HepG2 (cell line): ENCODE data around the gene METRNL. TPM values are rescaled to one million over a fixed set of nuclear protein-coding genes. Genes with fewer than 3 reads are reported as not detected.

Experiments
- ARNT2 ChIP-seq: sonication (generic); formaldehyde crosslinking; IDR thresholded peaks from 2 replicates; pipeline ENCODE4 v1.8.0; 2022; ENCODE audit warnings: mild to moderate bottlenecking, low read depth, missing genetic modification reagents, moderate library complexity
- BCL3 ChIP-seq: sonication (generic); formaldehyde crosslinking; IDR thresholded peaks from 2 replicates; pipeline ENCODE4 v1.5.1; 2020; ENCODE audit warnings: mild to moderate bottlenecking, missing genetic modification reagents, moderate library complexity
- ESRRA ChIP-seq: sonication (generic); formaldehyde crosslinking; IDR thresholded peaks from 2 replicates; pipeline ENCODE4 v1.5.1; 2020; ENCODE audit warnings: mild to moderate bottlenecking, low read depth, missing genetic modification reagents
- LRRFIP1 ChIP-seq: sonication (generic); formaldehyde crosslinking; conservative IDR thresholded peaks from 2 replicates; pipeline ENCODE4 v1.4.0; 2020; ENCODE audit warnings: missing genetic modification reagents
- MLLT10 ChIP-seq: sonication (generic); formaldehyde crosslinking; IDR thresholded peaks from 2 replicates; pipeline ENCODE4 v1.4.0; 2020; ENCODE audit warnings: missing genetic modification reagents
- MLX ChIP-seq: IDR thresholded peaks from 2 replicates; pipeline ENCODE4 v1.6.1; 2016
- MZF1 ChIP-seq: sonication (generic); formaldehyde crosslinking; IDR thresholded peaks from 2 replicates; pipeline ENCODE4 v1.8.1; 2023; ENCODE audit warnings: mild to moderate bottlenecking, missing genetic modification reagents, borderline replicate concordance
- NRL ChIP-seq: sonication (generic); formaldehyde crosslinking; IDR thresholded peaks from 2 replicates; pipeline ENCODE4 v1.5.0; 2020; ENCODE audit warnings: missing genetic modification reagents, mild to moderate bottlenecking, moderate library complexity, borderline replicate concordance
- PCBP1 ChIP-seq: fragments of 200-400 bp; formaldehyde crosslinking; IDR thresholded peaks from 2 replicates; pipeline ENCODE4 v1.6.1; 2017; ENCODE audit warnings: mild to moderate bottlenecking, low read depth, low read length, borderline replicate concordance
- ZHX1 ChIP-seq: sonication (generic); formaldehyde crosslinking; IDR thresholded peaks from 2 replicates; pipeline ENCODE4 v1.8.1; 2022; ENCODE audit warnings: low read depth, mild to moderate bottlenecking, missing genetic modification reagents
- ZKSCAN1 ChIP-seq: fragments of 150-350 bp; IDR thresholded peaks from 2 replicates; pipeline ENCODE4 v1.6.1; 2014; ENCODE audit warnings: low read length
- ZNF224 ChIP-seq: sonication (generic); formaldehyde crosslinking; IDR thresholded peaks from 2 replicates; pipeline ENCODE4 v1.5.0; 2020; ENCODE audit warnings: mild to moderate bottlenecking, missing genetic modification reagents
- ZNF367 ChIP-seq: sonication (generic); formaldehyde crosslinking; IDR thresholded peaks from 2 replicates; pipeline ENCODE4 v1.4.0; 2020; ENCODE audit warnings: missing genetic modification reagents, borderline replicate concordance
- ZNF446 ChIP-seq: sonication (generic); formaldehyde crosslinking; IDR thresholded peaks from 2 replicates; pipeline ENCODE4 v1.5.0; 2020; ENCODE audit warnings: mild to moderate bottlenecking, missing genetic modification reagents
- ZNF451 ChIP-seq: sonication (generic); formaldehyde crosslinking; IDR thresholded peaks from 2 replicates; pipeline ENCODE4 v1.5.0; 2020; ENCODE audit warnings: mild to moderate bottlenecking, missing genetic modification reagents
- ZNF644 ChIP-seq: IDR thresholded peaks from 2 replicates; pipeline ENCODE4 v1.6.1; 2016; ENCODE audit warnings: low read depth
- ZNF746 ChIP-seq: sonication (generic); formaldehyde crosslinking; IDR thresholded peaks from 2 replicates; pipeline ENCODE4 v1.8.0; 2022; ENCODE audit warnings: mild to moderate bottlenecking, missing genetic modification reagents
- ZNF83 ChIP-seq: sonication (generic); formaldehyde crosslinking; IDR thresholded peaks from 2 replicates; pipeline ENCODE4 v1.4.0; 2020; ENCODE audit warnings: missing genetic modification reagents, mild to moderate bottlenecking, borderline replicate concordance
- ZSCAN21 ChIP-seq: sonication (generic); formaldehyde crosslinking; IDR thresholded peaks from 2 replicates; pipeline ENCODE4 v1.8.0; 2022; ENCODE audit warnings: mild to moderate bottlenecking, missing genetic modification reagents, moderate library complexity, borderline replicate concordance
- polyA plus RNA-seq, 8 experiments: library from polyadenylated mRNA; depleted of rRNA in 3 of 8; stranded (reverse) in 7 of 8; unstranded in 1 of 8; fragments of >200 nt; fragmentation: Illumina TruSeq in 4 of 8; extraction: Trizol in 4 of 8; gene quantifications; 2 replicates each; pipeline versions ENCODE4 v1.2.1 to v1.2.3, GENCODE V29; 2011 to 2016; ENCODE audit warnings: low read depth in 4 of 8, missing spikeins in 1 of 8, mixed read lengths in 1 of 8; ENCODE audit not compliant: insufficient read depth in 1 of 8
- total RNA-seq, 5 experiments: library from RNA; depleted of rRNA; stranded (reverse); fragments of >200 nt; fragmentation: Illumina TruSeq; extraction: Trizol; gene quantifications; 2 replicates each; pipeline ENCODE4 v1.2.3, GENCODE V29; 2016; ENCODE audit warnings: low read depth in 1 of 5

The METRNL gene
- total and polyA plus RNA-seq, 2 of the 13 experiments (the other 11 are each of a cell fraction or from before 2014, with no cell fraction given) = 0.66 to 0.84 TPM

- TF ChIP-seq BCL3 (CRISPR knock-in tag) (no peak), ZKSCAN1 (no peak), MZF1 (CRISPR knock-in tag) (no peak), ESRRA (CRISPR knock-in tag) (no peak), ZNF746 (no peak), ZHX1 (CRISPR knock-in tag) (no peak), ARNT2 (no peak), ZNF451 (no peak), PCBP1 (no peak), NRL (CRISPR knock-in tag) (no peak), MLLT10 (CRISPR knock-in tag) (no peak), ZNF367 (no peak), ZNF83 (CRISPR knock-in tag) (no peak), LRRFIP1 (CRISPR knock-in tag) (no peak), ZNF446 (CRISPR knock-in tag) (no peak), ZSCAN21 (CRISPR knock-in tag) (no peak), ZNF224 (no peak), ZNF644 (no peak), MLX (CRISPR knock-in tag) (no peak)
These were observed 744 bp upstream of the METRNL start (continued) for GRCh38 chr17:83078378-83079351.
